Aorta (tissue), 5 donors: ENCODE data around the gene EPS8L2. TPM values are rescaled to one million over a fixed set of nuclear protein-coding genes. Genes with fewer than 3 reads are reported as not detected.

Experiments
- ATAC-seq: fragments of 200-7000 bp; cut with Tn5 transposase; one replicate; pipeline ENCODE4 v1.9.1; 2022; ENCODE audit warnings: moderate library complexity; ENCODE audit not compliant: low FRiP score
- DNase-seq, 2 donors: peaks; one replicate each; pipeline ENCODE4 v3.0.0-alpha.2; 2020
- H3K27ac ChIP-seq, 2 donors: one replicate each; pipeline ENCODE4 v1.5.1; 2013; ENCODE audit warnings: low read length in 2 of 2, mild to moderate bottlenecking in 2 of 2, moderate library complexity in 2 of 2, control low read depth in 1 of 2, inconsistent platforms in 1 of 2, low read depth in 1 of 2
- H3K27me3 ChIP-seq, 2 donors: one replicate each; pipeline ENCODE4 v1.6.1; 2013; ENCODE audit warnings: control low read depth in 1 of 2, low read length in 1 of 2, mild to moderate bottlenecking in 1 of 2, moderate library complexity in 1 of 2; ENCODE audit not compliant: insufficient read depth in 2 of 2, control insufficient read depth in 1 of 2
- H3K36me3 ChIP-seq, 2 donors: one replicate each; pipeline ENCODE4 v1.6.1; 2013; ENCODE audit warnings: control low read depth in 1 of 2, low read length in 1 of 2, mild to moderate bottlenecking in 1 of 2; ENCODE audit not compliant: insufficient read depth in 2 of 2, control insufficient read depth in 1 of 2
- H3K4me1 ChIP-seq, 2 donors: one replicate each; pipeline ENCODE4 v1.6.1; 2013; ENCODE audit warnings: low read length in 2 of 2, control low read depth in 1 of 2, mild to moderate bottlenecking in 1 of 2, moderate library complexity in 1 of 2; ENCODE audit not compliant: insufficient read depth in 2 of 2, control insufficient read depth in 1 of 2
- H3K4me3 ChIP-seq, 2 donors: one replicate each; pipeline ENCODE4 v1.5.1; 2013; ENCODE audit warnings: low read length in 2 of 2, control low read depth in 1 of 2, mild to moderate bottlenecking in 1 of 2
- H3K9me3 ChIP-seq: one replicate; pipeline ENCODE4 v1.6.1; 2013; ENCODE audit warnings: mild to moderate bottlenecking, low read length; ENCODE audit not compliant: control insufficient read depth
- WGBS, 2 donors: extraction: QIAGEN DNeasy Blood & Tissue Kit; methylation state at CpG; one replicate each; pipeline ENCODE4 v1.1.7; 2013; 5-methylcytosine and 5-hydroxymethylcytosine counted together
- intact Hi-C, 2 donors: fragments of 100-400 bp; cut with DNase I; formaldehyde crosslinking; loops; one replicate each; pipeline versions ENCODE4 v1.14.2 to v1.15.0; 2022
- polyA plus RNA-seq, 2 donors: library from polyadenylated mRNA; stranded (reverse); fragments of 200-250 nt; gene quantifications; one replicate each; pipeline ENCODE4 v1.2.3, GENCODE V29; 2013
- total RNA-seq, 2 donors: library from RNA; stranded (reverse); fragmentation: NEBNext Ultra II Directional; extraction: Animal tissue kit (Norgen Biotek cat#: 25700); gene quantifications; one replicate each; pipeline ENCODE4 v1.2.1, GENCODE V29; 2021
- donor health status: healthy with polysubstance abuse.
- donor health status: Bipolar disorder and iron deficiency.
- donor health status: DM: no; HTN: no; CAD: no.
- donor health status: DM: no; HTN: no; CAD: no.
- donor health status: DM: yes; HTN: yes; CAD: no.

EPS8L2 gene
- total and polyA plus RNA-seq, 4 donors, result 41.0 to 102 (median 54.8) TPM

DNA sequence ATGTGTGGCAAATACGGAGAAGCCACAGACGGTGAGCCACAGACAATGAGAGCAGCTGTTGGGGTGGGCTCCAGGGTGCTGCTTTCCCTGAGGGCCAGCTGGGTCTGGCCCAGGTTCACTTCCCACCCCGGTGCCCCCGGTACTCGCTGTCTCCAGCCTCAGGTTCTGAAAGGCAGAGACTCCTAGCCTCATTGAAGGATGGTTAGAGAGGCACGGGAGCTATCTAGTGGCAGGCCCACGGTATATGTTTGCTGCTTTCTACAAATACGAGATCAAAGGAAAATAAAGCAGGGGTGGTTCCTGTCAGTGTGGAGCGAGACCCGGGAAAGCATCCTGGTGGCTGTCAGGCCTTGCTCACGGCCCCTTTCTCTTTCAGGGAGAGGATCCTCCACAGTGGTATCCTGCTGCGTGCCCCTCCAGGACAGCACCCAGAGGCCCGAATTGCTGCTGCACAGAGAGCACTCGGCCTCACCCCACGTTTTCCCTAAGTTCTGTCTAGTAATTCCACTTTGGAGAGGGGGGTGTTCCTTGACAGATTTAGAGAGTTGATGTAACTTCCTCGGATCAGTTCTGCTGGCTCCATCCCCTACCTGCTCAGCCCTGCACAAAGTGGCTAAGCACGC, 7.4 kb upstream of the EPS8L2 start:
- H3K27me3 ChIP-seq, result no peaks in the 10 kb centered on the region
- H3K36me3 ChIP-seq, result no peaks in the 10 kb centered on the region
- peak overlapping the region in 1 of 2 donors; percentile 21 for H3K27ac ChIP-seq
- DNase-seq, result no peak
- 79 to 80% methylated on average over 17 of the region's 17 CpGs for WGBS, 2 donors
- intact Hi-C loops, result no loop called here
- ATAC-seq, result no peak
- no peaks in the 10 kb centered on the region for H3K4me1 ChIP-seq
- H3K4me3 ChIP-seq, result no peak overlapping the region
- no peaks in the 10 kb centered on the region for H3K9me3 ChIP-seq

- H3K4me3 ChIP-seq, result no peak overlapping the region
- no peak overlapping the region for H3K27ac ChIP-seq
- DNase-seq, result no peak
- H3K9me3 ChIP-seq, result no peaks in the 10 kb centered on the region
- 91 to 93% methylated on average over 7 of the region's 7 CpGs for WGBS, 2 donors
- intact Hi-C loops, result no loop called here
- no peaks in the 10 kb centered on the region for H3K36me3 ChIP-seq
- no peak for ATAC-seq
- H3K4me1 ChIP-seq, result no peaks in the 10 kb centered on the region
- H3K27me3 ChIP-seq, result no peaks in the 10 kb centered on the region
Measured at GRCh38 chr11:699116-699508, 6.9 kb upstream of the EPS8L2 start.

GRCh38 chr11:699753-700152, 6.3 kb upstream of the EPS8L2 start:
- no peak overlapping the region for H3K4me3 ChIP-seq
- H3K9me3 ChIP-seq, result no peaks in the 10 kb centered on the region
- 91 to 94% methylated on average over 1 of the region's 1 CpG for WGBS, 2 donors
- H3K27ac ChIP-seq, result no peak overlapping the region
- no peak for DNase-seq
- intact Hi-C loops, result no loop called here
- ATAC-seq, result no peak
- no peaks in the 10 kb centered on the region for H3K4me1 ChIP-seq
- no peaks in the 10 kb centered on the region for H3K27me3 ChIP-seq
- no peaks in the 10 kb centered on the region for H3K36me3 ChIP-seq

DNA sequence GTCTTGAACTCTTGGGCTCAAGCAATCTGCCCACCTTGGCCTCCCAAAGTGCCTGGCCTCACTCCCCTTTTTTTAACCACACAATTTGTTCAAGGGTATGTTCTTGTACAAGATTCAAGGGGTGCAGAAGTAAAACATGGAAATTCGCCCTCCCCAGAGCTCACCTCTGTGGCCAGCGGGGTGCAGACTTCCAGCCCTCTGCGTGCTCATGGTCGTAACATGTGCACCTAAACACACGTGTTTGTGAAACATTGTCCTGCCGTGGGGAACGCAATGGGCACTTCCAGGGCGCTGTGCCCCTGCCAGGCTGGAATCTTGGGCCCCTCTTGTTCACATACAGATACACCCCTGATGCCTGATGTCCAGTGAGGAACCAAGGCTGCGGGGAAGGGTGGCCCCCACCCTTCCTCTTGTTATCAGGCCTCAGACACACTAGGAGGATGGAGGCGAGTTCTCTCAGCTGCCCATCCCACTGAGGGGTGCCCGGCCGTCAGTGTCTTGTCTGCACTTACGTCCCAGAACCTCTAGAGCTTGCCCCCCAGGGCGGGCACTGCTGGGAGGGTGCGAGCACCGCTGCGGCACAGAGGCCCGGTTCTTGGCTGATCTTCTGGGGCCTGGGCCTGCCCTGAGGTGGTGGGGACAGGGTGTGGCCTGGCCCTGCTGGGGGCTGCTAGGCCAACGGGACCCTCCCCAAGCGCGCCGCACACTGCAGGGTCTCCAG, 4.1 kb upstream of the EPS8L2 start:
- Histone ChIP-seq H3K27me3 (no peaks in the 10 kb centered on the region), H3K27ac (peak overlapping the region in 1 of 2 donors; percentile 13), H3K36me3 (no peaks in the 10 kb centered on the region), H3K4me1 (no peaks in the 10 kb centered on the region), H3K9me3 (no peaks in the 10 kb centered on the region), H3K4me3 (no peak overlapping the region)
- DNase-seq (no peak), ATAC-seq (no peak)
- 93% methylated on average over 22 of the region's 22 CpGs for WGBS, 2 donors
- intact Hi-C loops, result no loop called here

- H3K27ac ChIP-seq, result peak overlapping the region in 1 of 2 donors; percentile 53
- no peak overlapping the region for H3K4me3 ChIP-seq
- ATAC-seq, result peak; percentile 55
- peak; percentile 83 to 87 for DNase-seq
- no peaks in the 10 kb centered on the region for H3K27me3 ChIP-seq
- no peaks in the 10 kb centered on the region for H3K4me1 ChIP-seq
- intact Hi-C loops, result no loop called here
- no peaks in the 10 kb centered on the region for H3K9me3 ChIP-seq
- WGBS, 2 donors, result 33 to 40% methylated on average over 25 to 26 of the region's 26 CpGs
- no peaks in the 10 kb centered on the region for H3K36me3 ChIP-seq
Measured at GRCh38 chr11:702462-703461, 3.3 kb upstream of the EPS8L2 start.

GRCh38 chr11:703506-703905, 2.5 kb upstream of the EPS8L2 start:
- H3K4me3 ChIP-seq, result no peak overlapping the region
- intact Hi-C loops, result no loop called here
- H3K9me3 ChIP-seq, result no peaks in the 10 kb centered on the region
- peak overlapping the region in 1 of 2 donors; percentile 17 for H3K27ac ChIP-seq
- no peak for ATAC-seq
- H3K36me3 ChIP-seq, result no peaks in the 10 kb centered on the region
- WGBS, 2 donors, result 82 to 90% methylated on average over 9 of the region's 9 CpGs
- no peaks in the 10 kb centered on the region for H3K4me1 ChIP-seq
- no peaks in the 10 kb centered on the region for H3K27me3 ChIP-seq
- no peak for DNase-seq

DNA sequence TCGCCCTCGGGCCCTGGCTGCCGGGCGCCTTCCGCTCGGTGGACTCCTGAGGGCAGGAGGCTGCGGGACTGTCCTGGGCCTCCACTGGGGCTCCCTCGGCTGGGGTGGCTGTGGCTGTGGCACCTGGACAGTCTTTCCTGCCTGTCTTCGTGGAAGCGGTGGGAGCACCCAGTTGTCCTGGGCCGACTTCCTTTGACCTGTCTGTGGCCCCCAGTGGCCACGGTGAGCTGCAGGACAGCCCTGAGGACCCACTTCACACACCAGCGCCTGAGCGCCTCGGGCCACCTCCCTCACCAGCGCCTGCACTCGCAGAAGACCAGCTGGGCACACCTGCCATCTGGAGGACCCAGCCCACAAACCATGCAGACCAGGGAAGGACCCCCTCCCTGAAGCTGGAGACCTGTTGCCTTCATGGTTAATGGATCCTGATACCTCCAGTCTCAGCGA, 1.8 kb upstream of the EPS8L2 start:
- Histone ChIP-seq H3K27me3 (no peaks in the 10 kb centered on the region), H3K36me3 (no peaks in the 10 kb centered on the region), H3K27ac (no peak overlapping the region), H3K4me3 (no peak overlapping the region), H3K9me3 (no peaks in the 10 kb centered on the region), H3K4me1 (no peaks in the 10 kb centered on the region)
- DNase-seq (no peak), ATAC-seq (no peak)
- 92 to 95% methylated on average over 18 of the region's 18 CpGs for WGBS, 2 donors
- intact Hi-C loops, result no loop called here

- Histone ChIP-seq H3K4me1 (no peaks in the 10 kb centered on the region), H3K36me3 (no peaks in the 10 kb centered on the region), H3K27ac (peak overlapping the region in 1 of 2 donors; percentile 20), H3K4me3 (no peak overlapping the region), H3K9me3 (no peaks in the 10 kb centered on the region), H3K27me3 (no peaks in the 10 kb centered on the region)
- no peak for ATAC-seq
- DNase-seq, result peak in 1 of 2 donors; percentile 76
- 78% methylated on average over 26 to 27 of the region's 27 CpGs for WGBS, 2 donors
- intact Hi-C loops, result no loop called here
Measured at GRCh38 chr11:704781-705645, 1.0 kb upstream of the EPS8L2 start.
